Ishikawa (cell line): ENCODE results near the gene IL31.

ENCODE experiments used
- CREB1 ChIP-seq: IDR thresholded peaks from 2 replicates; pipeline ENCODE4 v1.6.1; 2012; ENCODE audit warnings: low read depth
- EP300 ChIP-seq: IDR thresholded peaks from 2 replicates; pipeline ENCODE4 v1.6.1; 2012; ENCODE audit warnings: borderline replicate concordance
- FOXM1 ChIP-seq: IDR thresholded peaks from 2 replicates; pipeline ENCODE4 v1.6.1; 2012; ENCODE audit warnings: low read depth, borderline replicate concordance
- NFIC ChIP-seq: IDR thresholded peaks from 2 replicates; pipeline ENCODE4 v1.6.1; 2012
- TAF1 ChIP-seq: IDR thresholded peaks from 2 replicates; pipeline ENCODE4 v1.6.1; 2012; ENCODE audit warnings: low read depth, mild to moderate bottlenecking
- TEAD4 ChIP-seq: IDR thresholded peaks from 2 replicates; pipeline ENCODE4 v1.6.1; 2012
- USF1 ChIP-seq: IDR thresholded peaks from 2 replicates; pipeline ENCODE4 v1.6.1; 2012

- no peak for TF ChIP-seq TEAD4
- TF ChIP-seq EP300 = no peak
- no peak for TF ChIP-seq NFIC
- TF ChIP-seq FOXM1 = no peak
- no peak for TF ChIP-seq CREB1
- TF ChIP-seq TAF1 = no peak
- TF ChIP-seq USF1 = no peak
These were observed 25.4 kb downstream of the IL31 start for GRCh38 chr12:122148657-122149056.
